Measurements from ENCODE around the gene ELMO1. TPM values are rescaled to one million over a fixed set of nuclear protein-coding genes. Genes with fewer than 3 reads are reported as not detected.

ELMO1 gene
- total RNA-seq, 1 experiment from 2014 or later = 1.1 TPM

- ChIA-PET RAD21 (ENCODE audit: low non-redundant PET in 1 of 2, low total read pairs in 2 of 2, uncharacterized antibody in 2 of 2, unreplicated experiment in 2 of 2) (no interaction called here), CTCF (no interaction called here), POLR2A (no interaction called here)
- no peaks in the 10 kb centered on the region for H4K20me1 ChIP-seq (ENCODE audit: insufficient read depth)
- no peak overlapping the region for H2AFZ ChIP-seq (ENCODE audit: low read depth, low read length, poor library complexity, severe bottlenecking)
- H3K27ac ChIP-seq (ENCODE audit: low read depth, low read length) = no peak overlapping the region
- ATAC-seq (no peak), DNase-seq (ENCODE audit: low read depth, low spot score) (no peak)
- H3K27me3 ChIP-seq (ENCODE audit: insufficient read depth, low read length) = no peaks in the 10 kb centered on the region
- no peaks in the 10 kb centered on the region for H3K9me2 ChIP-seq (ENCODE audit: insufficient read depth)
- H3K4me3 ChIP-seq (replicated peaks in 1 of 2; ENCODE audit: low read depth in 1 of 2, low read length in 2 of 2) = no peak overlapping the region
- no peaks in the 10 kb centered on the region for H3K36me3 ChIP-seq (ENCODE audit: control insufficient read depth in 1 of 2, insufficient read depth in 2 of 2, low read length in 2 of 2)
- BruUV-seq (replicated peaks) = no TSS peak
- H3K4me1 ChIP-seq (ENCODE audit: control insufficient read depth in 1 of 2, insufficient read depth in 2 of 2, low read length in 2 of 2) = no peaks in the 10 kb centered on the region
- H3K79me2 ChIP-seq (ENCODE audit: insufficient read depth, low read length) = no peaks in the 10 kb centered on the region
- TF ChIP-seq SIN3A (IDR thresholded peaks at IDR 0.05; ENCODE audit: low read depth) (no peak), ZFX (IDR thresholded peaks at IDR 0.05) (no peak), CTCF (IDR thresholded peaks at IDR 0.05 in 2 of 3, conservative IDR thresholded peaks at IDR 0.05 in 1 of 3; ENCODE audit: borderline replicate concordance in 1 of 3, insufficient read depth in 1 of 3, low read depth in 2 of 3, low read length in 2 of 3) (no peak), CBX3 (IDR thresholded peaks at IDR 0.05; ENCODE audit: low read depth) (no peak), POLR2AphosphoS5 (IDR thresholded peaks at IDR 0.05; ENCODE audit: low read depth, low read length) (no peak), MAX (IDR thresholded peaks at IDR 0.05) (no peak), TCF7L2 (IDR thresholded peaks at IDR 0.05; ENCODE audit: borderline replicate concordance, extremely low read depth, insufficient read depth, insufficient read length) (no peak), EGR1 (IDR thresholded peaks at IDR 0.05; ENCODE audit: low read depth) (no peak), SP1 (IDR thresholded peaks at IDR 0.05; ENCODE audit: low read depth) (no peak), POLR2A (IDR thresholded peaks at IDR 0.05; ENCODE audit: borderline replicate concordance, extremely low read depth, insufficient read depth, insufficient read length) (no peak), JUND (IDR thresholded peaks at IDR 0.05) (no peak), ELF1 (IDR thresholded peaks at IDR 0.05; ENCODE audit: borderline replicate concordance, low read depth) (no peak), ATF3 (IDR thresholded peaks at IDR 0.05) (no peak), ZNF274 (IDR thresholded peaks at IDR 0.05; ENCODE audit: low read depth, low read length) (no peak), CEBPB (IDR thresholded peaks at IDR 0.05; ENCODE audit: low read depth) (no peak), FOSL1 (IDR thresholded peaks at IDR 0.05; ENCODE audit: low read depth) (no peak), YY1 (IDR thresholded peaks at IDR 0.05; ENCODE audit: extremely low read depth, insufficient replicate concordance, low read depth, low read length) (no peak)
- no peak overlapping the region for H3K9ac ChIP-seq (ENCODE audit: low read length)
- no peaks in the 10 kb centered on the region for H3K9me3 ChIP-seq (ENCODE audit: control insufficient read depth in 1 of 2, insufficient read depth in 1 of 2, low read depth in 1 of 2, low read length in 2 of 2)
- no peak overlapping the region for H3K4me2 ChIP-seq (ENCODE audit: low read length)
- intact Hi-C loops (cut with micrococcal nuclease) = no loop called here
These were observed 392.3 kb downstream of the ELMO1 start for GRCh38 chr7:37056234-37056912.
